Breast epithelium (tissue), 4 donors: ENCODE measurements around the gene PAPOLG. TPM values are rescaled to one million over a fixed set of nuclear protein-coding genes. Genes with fewer than 3 reads are reported as not detected.

Experiments
- DNase-seq, 2 donors: peaks; one replicate each; pipeline ENCODE4 v3.0.0-alpha.2; 2019; ENCODE audit warnings: low spot score in 2 of 2
- H3K27ac ChIP-seq, 2 donors: fragments of 200-600 bp; sonication (generic) in 1 of 2; one replicate each; pipeline ENCODE4 v1.5.1; 2016 to 2019; ENCODE audit warnings: mild to moderate bottlenecking in 1 of 2
- H3K27me3 ChIP-seq, 2 donors: fragments of 200-600 bp; sonication (generic) in 1 of 2; one replicate each; pipeline versions ENCODE4 v1.5.1 to v1.6.0; 2017 to 2019; ENCODE audit warnings: control low read depth in 1 of 2, mild to moderate bottlenecking in 1 of 2
- H3K36me3 ChIP-seq: fragments of 200-600 bp; one replicate; pipeline ENCODE4 v1.5.1; 2019
- H3K4me1 ChIP-seq, 2 donors: fragments of 200-600 bp; sonication (generic); one replicate each; pipeline ENCODE4 v1.5.1; 2016 to 2019; ENCODE audit warnings: control low read depth in 1 of 2
- H3K4me3 ChIP-seq, 3 donors: fragments of 200-600 bp; sonication (generic); 1 replicate in 2 of 3; 2 replicates in 1 of 3; pipeline ENCODE4 v1.5.1; 2016 to 2019; ENCODE audit warnings: mild to moderate bottlenecking in 3 of 3, moderate library complexity in 2 of 3
- H3K9me3 ChIP-seq, 2 donors: fragments of 200-600 bp; sonication (generic) in 1 of 2; one replicate each; pipeline ENCODE4 v1.5.1; 2016 to 2019; ENCODE audit warnings: control low read depth in 1 of 2
- CTCF ChIP-seq, 3 donors: fragments of 450-650 bp; IDR thresholded peaks; one replicate each; pipeline ENCODE4 v1.5.1; 2016 to 2017; ENCODE audit warnings: antibody characterized with exemption in 3 of 3, mild to moderate bottlenecking in 3 of 3, moderate library complexity in 3 of 3
- POLR2A ChIP-seq: fragments of 450-650 bp; IDR thresholded peaks from one replicate; pipeline ENCODE4 v1.6.1; 2016; ENCODE audit warnings: antibody characterized with exemption, mild to moderate bottlenecking, moderate library complexity
- POLR2AphosphoS5 ChIP-seq, 3 donors: sonication (generic); formaldehyde crosslinking; IDR thresholded peaks; one replicate each; pipeline ENCODE4 v1.6.1; 2017; ENCODE audit warnings: antibody characterized with exemption in 3 of 3
- intact Hi-C: fragments of 100-400 bp; cut with DNase I; formaldehyde crosslinking; loops from one replicate; pipeline ENCODE4 v1.15.1; 2023; ENCODE audit warnings: low total_unique reads
- total RNA-seq, 3 donors: library from RNA; depleted of rRNA; stranded (reverse); fragments of >200 nt; gene quantifications; one replicate each; pipeline ENCODE4 v1.1.0, GENCODE V29; 2016

The PAPOLG gene
- total RNA-seq, 3 donors from 2014 or later: 14.9 to 26.6 (median 17.0) TPM

- no peak overlapping the region for H3K4me3 ChIP-seq
- H3K27ac ChIP-seq: no peak overlapping the region
- DNase-seq: peak in 1 of 2 donors; percentile 22
- TF ChIP-seq POLR2AphosphoS5 (IDR thresholded peaks at IDR 0.05) (no peak), POLR2A (no peak), CTCF (IDR thresholded peaks at IDR 0.05) (no peak)
- H3K36me3 ChIP-seq: no peaks in the 10 kb centered on the region
- H3K4me1 ChIP-seq: no peaks in the 10 kb centered on the region
- intact Hi-C loops: no loop called here
- H3K9me3 ChIP-seq: no peaks in the 10 kb centered on the region
- H3K27me3 ChIP-seq: no peaks in the 10 kb centered on the region
These were observed 63.2 kb downstream of the PAPOLG start for GRCh38 chr2:60819155-60819862.

GRCh38 chr2:60819936-60820335, 63.9 kb downstream of the PAPOLG start:
- H3K4me1 ChIP-seq: no peaks in the 10 kb centered on the region
- TF ChIP-seq CTCF (IDR thresholded peaks at IDR 0.05) (no peak), POLR2A (no peak), POLR2AphosphoS5 (IDR thresholded peaks at IDR 0.05) (no peak)
- no peaks in the 10 kb centered on the region for H3K9me3 ChIP-seq
- intact Hi-C loops: no loop called here
- no peaks in the 10 kb centered on the region for H3K27me3 ChIP-seq
- no peak overlapping the region for H3K4me3 ChIP-seq
- no peak overlapping the region for H3K27ac ChIP-seq
- DNase-seq: no peak
- no peaks in the 10 kb centered on the region for H3K36me3 ChIP-seq

- Histone ChIP-seq H3K27me3 (no peaks in the 10 kb centered on the region), H3K27ac (no peak overlapping the region), H3K4me3 (no peak overlapping the region), H3K36me3 (no peaks in the 10 kb centered on the region), H3K4me1 (no peaks in the 10 kb centered on the region), H3K9me3 (no peaks in the 10 kb centered on the region)
- DNase-seq: no peak
- no peak for TF ChIP-seq CTCF (IDR thresholded peaks at IDR 0.05)
- no peak for TF ChIP-seq POLR2A
- no peak for TF ChIP-seq POLR2AphosphoS5 (IDR thresholded peaks at IDR 0.05)
- intact Hi-C loops: no loop called here
These were observed 64.5 kb downstream of the PAPOLG start for GRCh38 chr2:60820416-60821132.

GRCh38 chr2:60821133-60821469, 65.0 kb downstream of the PAPOLG start:
- H3K4me1 ChIP-seq: no peaks in the 10 kb centered on the region
- H3K4me3 ChIP-seq: no peak overlapping the region
- no peak overlapping the region for H3K27ac ChIP-seq
- H3K9me3 ChIP-seq: no peaks in the 10 kb centered on the region
- H3K36me3 ChIP-seq: no peaks in the 10 kb centered on the region
- no peaks in the 10 kb centered on the region for H3K27me3 ChIP-seq
- no peak for DNase-seq
- no peak for TF ChIP-seq CTCF (IDR thresholded peaks at IDR 0.05)
- TF ChIP-seq POLR2A: no peak
- TF ChIP-seq POLR2AphosphoS5 (IDR thresholded peaks at IDR 0.05): no peak
- intact Hi-C loops: no loop called here

GRCh38 chr2:60821587-60822302, 65.7 kb downstream of the PAPOLG start:
- Histone ChIP-seq H3K27ac (no peak overlapping the region), H3K4me1 (no peaks in the 10 kb centered on the region), H3K27me3 (no peaks in the 10 kb centered on the region), H3K4me3 (no peak overlapping the region), H3K36me3 (no peaks in the 10 kb centered on the region), H3K9me3 (no peaks in the 10 kb centered on the region)
- intact Hi-C loops: no loop called here
- TF ChIP-seq CTCF (IDR thresholded peaks at IDR 0.05) (no peak), POLR2A (no peak), POLR2AphosphoS5 (IDR thresholded peaks at IDR 0.05) (no peak)
- no peak for DNase-seq
